Stimulated activated CD8-positive, alpha-beta memory T cell treated with anti-CD3 and anti-CD28 coated beads, Interleukin-12 subunit alpha, Interleukin-12 subunit beta, amount 100 ng/mL, for 1 hour (primary cell): Measurements from ENCODE around the gene DENR.
A peak's percentile ranks its signal among the peaks of the same experiment; 100 is the strongest.
"Not testable (repeated sequence)": the region's sequence is repeated elsewhere in the genome, so short reads cannot be mapped to it uniquely, and the experiment has no call there.

ENCODE experiments used
- DNase-seq: peaks from one replicate; pipeline ENCODE4 v3.0.0-alpha.2; 2020; ENCODE audit warnings: low read depth

The DENR gene, protein sequence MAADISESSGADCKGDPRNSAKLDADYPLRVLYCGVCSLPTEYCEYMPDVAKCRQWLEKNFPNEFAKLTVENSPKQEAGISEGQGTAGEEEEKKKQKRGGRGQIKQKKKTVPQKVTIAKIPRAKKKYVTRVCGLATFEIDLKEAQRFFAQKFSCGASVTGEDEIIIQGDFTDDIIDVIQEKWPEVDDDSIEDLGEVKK

GRCh38 chr12:122752464-122753318 is at the start of gene DENR:
DENR (plus strand) TSS chr12:122752824; CDS start chr12:122753702, 878 bp downstream.
- DNase-seq: peak; percentile 98

- not testable (repeated sequence) for DNase-seq
Observed at GRCh38 chr12:122702890-122703611, 49.6 kb upstream of the DENR start, which contains the start of gene HCAR2. HCAR2 (minus strand) TSS chr12:122703357; CDS start chr12:122703283, 74 bp downstream.

GRCh38 chr12:122703841-122704240 is 48.8 kb upstream of the DENR start:
- not testable (repeated sequence) for DNase-seq

DNA sequence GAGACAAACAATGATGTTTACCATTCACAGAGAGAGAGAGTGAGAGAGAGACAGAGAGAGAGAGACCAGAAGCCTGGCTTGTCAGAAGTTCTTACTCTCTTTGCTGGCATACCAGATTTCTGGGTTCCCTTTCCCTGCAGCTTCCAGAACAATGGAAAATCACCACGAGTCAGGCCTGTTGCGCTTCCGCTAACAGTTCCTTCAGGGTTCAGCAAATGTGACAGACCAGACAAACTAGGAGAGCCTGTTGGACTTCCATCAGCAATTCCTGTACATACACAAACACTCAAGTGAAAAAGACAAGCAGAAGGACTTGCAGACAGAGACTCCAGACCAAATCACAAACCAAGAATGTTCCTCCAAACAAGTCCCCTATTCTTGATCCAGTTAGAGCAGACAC is 43.3 kb upstream of the DENR start:
- not testable (repeated sequence) for DNase-seq

DNA sequence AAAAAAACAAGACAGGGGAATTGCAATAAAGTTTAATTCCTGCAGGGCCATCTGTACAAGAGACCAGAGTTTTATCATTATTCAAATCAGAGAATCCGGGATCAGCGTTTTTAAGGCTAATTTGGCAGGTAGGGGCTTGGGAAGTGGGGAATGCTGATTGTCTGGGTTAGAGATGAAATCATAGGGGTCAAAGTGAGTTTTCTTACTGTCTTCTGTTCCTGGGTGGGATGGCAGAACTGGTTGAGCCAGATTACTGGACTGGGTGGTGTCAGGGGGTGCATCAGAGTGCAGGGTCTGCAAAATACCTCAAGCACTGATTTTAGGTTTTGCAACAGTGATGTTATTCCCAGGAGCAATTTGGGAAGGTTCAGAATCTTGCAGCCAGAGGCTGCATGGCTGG is 42.3 kb upstream of the DENR start:
- DNase-seq: not testable (repeated sequence)

DNA sequence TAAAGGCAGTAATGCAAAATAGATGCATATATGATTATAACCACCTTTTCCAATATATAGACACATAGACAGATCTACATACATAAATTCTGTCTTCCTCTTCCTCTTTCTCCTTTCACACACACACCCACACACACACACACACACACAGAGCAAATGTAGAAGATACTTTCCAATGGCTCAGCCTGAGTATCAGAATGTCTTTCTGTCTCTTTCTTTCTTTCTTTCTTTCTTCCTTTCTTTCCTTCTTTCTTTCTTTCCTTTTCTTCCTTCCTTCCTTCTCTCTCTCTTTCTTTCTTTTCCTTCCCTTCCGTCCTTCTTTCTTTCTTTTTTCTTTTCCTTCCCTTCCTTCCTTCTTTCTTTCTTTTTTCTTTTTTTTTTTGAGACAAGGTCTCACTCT is 41.4 kb upstream of the DENR start:
- not testable (repeated sequence) for DNase-seq

DNA sequence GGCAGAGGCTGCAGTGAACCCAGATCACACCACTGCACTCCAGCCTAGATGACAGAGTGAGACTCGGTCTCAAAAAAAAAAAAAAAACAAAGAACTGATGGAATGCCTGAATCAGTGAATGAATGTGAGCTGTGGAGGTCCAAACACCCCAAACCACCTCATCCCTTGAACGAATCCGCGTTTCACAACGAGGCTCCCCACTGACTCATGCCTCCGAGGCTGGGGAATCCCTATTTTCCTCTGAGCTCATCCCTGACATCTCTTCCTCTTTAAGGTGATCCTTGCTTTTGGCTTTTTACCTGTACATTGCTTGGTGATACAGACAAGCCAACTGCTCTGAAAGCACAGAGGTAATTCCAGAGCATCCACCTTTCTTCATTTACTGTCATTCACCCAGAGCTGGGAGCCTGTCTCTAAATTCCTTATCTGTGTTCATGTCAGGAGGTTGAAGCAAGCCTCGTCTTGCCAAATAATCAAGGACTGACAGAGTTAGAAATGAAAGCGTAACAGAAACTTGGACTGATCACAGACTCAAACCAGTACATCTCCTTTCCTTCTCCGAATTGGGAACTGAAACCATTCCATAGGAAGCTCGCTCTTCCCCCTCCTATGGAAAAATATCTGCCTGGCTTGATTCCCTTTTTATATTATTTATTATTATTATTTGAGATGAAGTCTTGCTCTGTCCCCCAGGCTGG is 39.0 kb upstream of the DENR start:
- not testable (repeated sequence) for DNase-seq

DNA sequence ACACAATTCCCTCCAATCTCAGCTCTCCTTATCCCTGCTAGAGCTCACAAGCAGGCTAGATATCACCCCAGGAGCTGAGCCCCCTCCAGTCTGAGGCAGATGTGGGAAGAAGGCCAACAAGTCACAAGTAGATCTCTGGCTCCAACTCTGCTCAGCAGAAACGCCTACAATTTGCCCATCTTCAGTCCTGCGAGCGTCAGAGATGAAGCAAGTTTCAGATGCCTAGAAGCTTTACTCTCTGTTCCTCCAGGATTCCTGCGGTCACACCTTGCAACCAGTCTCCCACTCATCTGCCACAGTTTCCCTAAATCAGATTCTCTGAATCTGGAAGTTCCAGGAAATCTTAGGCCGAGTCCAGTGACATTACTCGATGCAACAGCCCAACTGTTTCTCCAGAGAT is 37.4 kb upstream of the DENR start:
- DNase-seq: not testable (repeated sequence)

DNA sequence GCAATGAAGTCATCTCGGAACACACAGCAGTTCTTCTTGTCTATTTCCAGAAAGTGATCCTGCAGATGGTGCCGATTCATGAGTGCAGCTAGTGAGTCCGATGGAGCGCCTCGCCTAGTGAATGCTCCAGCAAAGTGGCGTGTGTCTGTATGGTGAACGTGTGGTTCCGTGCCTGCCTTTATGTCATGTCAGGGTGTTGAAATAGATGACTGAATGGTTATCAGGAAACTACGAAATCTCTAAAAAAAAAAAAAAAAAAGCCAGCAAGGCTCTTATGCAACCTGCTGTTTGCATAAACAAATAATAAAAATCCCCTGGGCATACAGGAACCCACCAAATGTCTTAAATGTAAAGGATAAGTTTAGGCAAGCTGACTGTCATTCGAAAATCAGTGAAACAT is 36.0 kb upstream of the DENR start, which contains the start of gene HCAR3:
Gene HCAR3, minus strand, starts transcription at position 154 of the 400 bp plus-strand sequence. Its CDS starts 74 bp downstream, at position 80.
- not testable (repeated sequence) for DNase-seq

- DNase-seq: no peak
Observed at GRCh38 chr12:122721057-122721545, 31.5 kb upstream of the DENR start.

GRCh38 chr12:122722387-122722786 is 30.2 kb upstream of the DENR start:
- DNase-seq: no peak

DNA sequence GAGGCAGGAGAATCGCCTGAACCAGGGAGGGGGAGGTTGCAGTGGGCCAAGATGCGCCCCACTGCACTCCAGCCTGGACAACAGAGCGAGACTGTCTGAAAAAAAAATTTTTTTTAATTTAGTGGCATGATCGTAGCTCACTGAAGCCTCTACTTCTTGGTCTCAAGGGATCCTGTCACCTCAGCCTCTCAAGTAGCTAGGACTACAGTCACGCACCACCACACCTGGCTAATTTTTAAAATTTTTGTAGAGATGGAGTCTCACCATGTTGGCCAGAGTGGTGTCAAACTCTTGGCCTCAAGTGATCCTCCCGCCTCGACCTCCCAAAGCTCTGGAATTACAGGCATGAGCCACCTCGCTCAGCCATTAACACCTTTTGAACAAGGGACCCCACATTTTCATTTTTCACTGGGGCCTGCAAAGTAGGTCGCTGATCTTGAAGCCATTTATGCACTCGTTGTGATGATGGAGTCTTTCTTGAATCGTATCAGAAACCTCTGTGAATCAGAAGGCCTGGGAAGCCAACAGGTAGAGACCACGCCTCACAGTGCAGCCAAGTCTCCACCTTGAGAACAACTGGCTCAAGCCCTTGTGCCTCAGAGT is 27.9 kb upstream of the DENR start:
- no peak for DNase-seq

GRCh38 chr12:122725452-122726079 is 27.1 kb upstream of the DENR start:
- no peak for DNase-seq

- no peak for DNase-seq
Observed at GRCh38 chr12:122726080-122726558, 26.5 kb upstream of the DENR start.

DNA sequence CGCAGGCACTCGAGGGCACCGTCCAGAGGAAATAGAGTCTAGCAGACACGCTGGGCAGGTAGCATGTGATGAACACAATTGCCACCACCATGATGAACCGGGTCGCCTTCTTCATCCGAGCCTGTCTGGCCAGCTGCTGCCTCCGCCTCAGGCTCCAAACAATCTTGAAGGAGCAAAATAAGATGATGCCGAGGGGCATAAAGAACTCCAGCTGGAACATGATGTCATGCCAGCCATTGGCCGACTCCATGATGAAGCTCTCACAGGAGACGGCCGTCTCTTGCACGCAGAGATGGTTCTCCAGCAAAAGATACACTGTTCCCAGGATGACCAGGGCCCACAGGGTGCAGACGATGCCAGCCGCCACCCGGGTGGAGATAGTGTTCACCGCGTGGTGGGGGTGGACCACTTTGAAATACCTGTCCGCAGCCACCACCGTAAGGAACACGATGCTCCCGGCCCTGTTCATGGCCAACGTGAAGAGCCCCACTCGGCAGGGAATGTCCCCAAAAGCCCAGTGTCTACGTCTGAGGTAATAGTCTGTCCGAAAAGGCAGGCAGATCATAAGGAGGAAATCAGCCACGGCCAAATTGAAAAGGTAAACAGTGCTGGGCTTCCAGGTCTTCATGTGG is 22.9 kb upstream of the DENR start:
- DNase-seq: no peak

GRCh38 chr12:122730215-122731014 is 22.2 kb upstream of the DENR start, which contains the start of gene HCAR1:
HCAR1 (minus strand) TSS chr12:122730844; CDS start chr12:122730339, 505 bp downstream.
- DNase-seq: no peak

- DNase-seq: no peak
Observed at GRCh38 chr12:122732170-122732569, 20.5 kb upstream of the DENR start.

GRCh38 chr12:122732611-122733010 is 20.0 kb upstream of the DENR start:
- no peak for DNase-seq

GRCh38 chr12:122738571-122738970 is 14.1 kb upstream of the DENR start:
- DNase-seq: no peak
